Tibial nerve (tissue), 3 donors: ENCODE measurements around the gene MAP3K20.

Experiments used
- POLR2A ChIP-seq, 2 donors: fragments of 450-650 bp; IDR thresholded peaks; one replicate each; pipeline ENCODE4 v1.6.1; 2017; ENCODE audit warnings: antibody characterized with exemption in 2 of 2, mild to moderate bottlenecking in 2 of 2, moderate library complexity in 2 of 2
- TF ChIP-seq, protein P1 (sequence below), 5 experiments: fragments of 200-600 bp in 3 of 5; fragments of 450-650 bp in 2 of 5; sonication (generic) in 3 of 5; IDR thresholded peaks; one replicate each; pipeline ENCODE4 v1.5.1; 2016 to 2019; ENCODE audit warnings: antibody characterized with exemption in 5 of 5, mild to moderate bottlenecking in 3 of 5, moderate library complexity in 2 of 5

DNA sequence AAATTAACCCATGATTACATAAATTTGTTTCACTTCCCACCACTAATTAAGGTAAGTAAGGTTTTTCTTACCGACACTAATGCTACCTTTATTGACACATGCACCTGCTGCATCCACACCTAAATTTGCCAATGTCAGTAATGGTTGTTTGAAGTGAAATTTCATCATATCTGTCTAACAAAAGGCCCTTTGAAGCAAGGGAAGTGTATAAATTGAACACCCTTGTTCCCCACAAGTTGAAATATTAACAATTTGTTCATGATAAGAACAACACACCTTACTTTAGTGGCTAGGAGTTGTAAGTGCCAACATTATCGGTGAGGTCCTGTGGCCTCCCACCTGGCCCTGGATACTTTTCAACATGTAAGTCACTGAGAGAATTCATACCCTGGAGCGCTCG is 162.7 kb downstream of the MAP3K20 start:
- TF ChIP-seq, protein P1, sequence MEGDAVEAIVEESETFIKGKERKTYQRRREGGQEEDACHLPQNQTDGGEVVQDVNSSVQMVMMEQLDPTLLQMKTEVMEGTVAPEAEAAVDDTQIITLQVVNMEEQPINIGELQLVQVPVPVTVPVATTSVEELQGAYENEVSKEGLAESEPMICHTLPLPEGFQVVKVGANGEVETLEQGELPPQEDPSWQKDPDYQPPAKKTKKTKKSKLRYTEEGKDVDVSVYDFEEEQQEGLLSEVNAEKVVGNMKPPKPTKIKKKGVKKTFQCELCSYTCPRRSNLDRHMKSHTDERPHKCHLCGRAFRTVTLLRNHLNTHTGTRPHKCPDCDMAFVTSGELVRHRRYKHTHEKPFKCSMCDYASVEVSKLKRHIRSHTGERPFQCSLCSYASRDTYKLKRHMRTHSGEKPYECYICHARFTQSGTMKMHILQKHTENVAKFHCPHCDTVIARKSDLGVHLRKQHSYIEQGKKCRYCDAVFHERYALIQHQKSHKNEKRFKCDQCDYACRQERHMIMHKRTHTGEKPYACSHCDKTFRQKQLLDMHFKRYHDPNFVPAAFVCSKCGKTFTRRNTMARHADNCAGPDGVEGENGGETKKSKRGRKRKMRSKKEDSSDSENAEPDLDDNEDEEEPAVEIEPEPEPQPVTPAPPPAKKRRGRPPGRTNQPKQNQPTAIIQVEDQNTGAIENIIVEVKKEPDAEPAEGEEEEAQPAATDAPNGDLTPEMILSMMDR (IDR thresholded peaks at IDR 0.05), result no peak
- TF ChIP-seq POLR2A (IDR thresholded peaks at IDR 0.05), result no peak
